Measurements from ENCODE around the gene LRRC56.
A peak's percentile ranks its signal among the peaks of the same experiment; 100 is the strongest.

Gene LRRC56

GRCh38 chr11:497565-498296 lies 39.6 kb upstream of the LRRC56 start:
- no peaks in the 10 kb centered on the region for H3K27me3 Mint-ChIP-seq
- H3K9me3 Mint-ChIP-seq, result no peaks in the 10 kb centered on the region
- peak overlapping the region; percentile 30 for H3K27ac Mint-ChIP-seq
- H3K36me3 Mint-ChIP-seq, result peaks cover 11% of the 10 kb centered on the region
- no peak overlapping the region for H3K4me3 Mint-ChIP-seq
- no peaks in the 10 kb centered on the region for H3K4me1 Mint-ChIP-seq

DNA sequence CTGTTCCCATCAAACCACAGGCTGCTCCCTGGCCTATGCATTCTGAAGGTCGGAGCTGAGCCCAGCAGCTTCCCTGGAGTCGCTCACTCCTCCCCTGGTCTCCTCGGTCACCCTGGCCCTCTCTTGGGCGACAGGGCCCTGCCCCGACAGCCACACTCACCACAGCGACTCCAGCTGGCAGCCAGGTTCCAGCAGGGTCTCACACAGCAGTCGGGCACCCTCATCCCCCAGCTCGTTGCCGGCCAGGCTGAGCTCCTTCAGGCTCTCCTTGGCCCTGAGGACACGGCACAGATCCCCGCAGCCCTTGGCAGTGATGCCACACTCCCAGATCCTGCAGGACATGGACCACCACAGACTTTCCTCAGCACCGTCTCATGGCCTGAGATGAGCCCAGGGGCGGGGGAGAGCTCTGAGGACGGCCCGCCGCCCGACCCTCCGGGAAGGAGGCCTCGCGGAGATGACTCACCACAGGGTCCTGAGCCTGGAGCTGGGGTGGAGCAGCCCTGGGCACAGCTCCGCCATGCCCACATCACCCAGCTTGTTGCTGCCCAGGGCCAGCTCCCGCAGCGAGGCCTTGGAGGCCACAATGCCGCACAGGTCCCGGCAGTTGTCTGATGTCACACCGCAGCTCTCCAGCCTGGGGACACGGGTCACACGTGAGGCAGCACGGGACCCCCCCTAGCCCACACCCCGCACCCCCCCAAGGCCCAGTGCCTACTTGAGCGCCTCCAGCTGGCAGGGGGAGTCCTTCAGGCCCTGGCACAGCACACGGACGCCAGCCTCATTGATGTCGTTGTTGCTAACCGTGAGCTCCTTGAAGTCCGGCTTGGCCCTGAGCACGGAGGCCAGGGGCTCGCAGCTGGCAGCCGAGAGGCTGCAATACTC lies 38.8 kb upstream of the LRRC56 start:
- Mint-ChIP-seq H3K27ac (no peak overlapping the region), H3K36me3 (peaks cover 11% of the 10 kb centered on the region), H3K27me3 (no peaks in the 10 kb centered on the region), H3K4me3 (no peak overlapping the region), H3K9me3 (no peaks in the 10 kb centered on the region), H3K4me1 (no peaks in the 10 kb centered on the region)

- no peaks in the 10 kb centered on the region for H3K4me1 Mint-ChIP-seq
- H3K36me3 Mint-ChIP-seq, result peaks cover 11% of the 10 kb centered on the region
- H3K9me3 Mint-ChIP-seq, result no peaks in the 10 kb centered on the region
- H3K4me3 Mint-ChIP-seq, result no peak overlapping the region
- H3K27me3 Mint-ChIP-seq, result no peaks in the 10 kb centered on the region
- H3K27ac Mint-ChIP-seq, result no peak overlapping the region
Measured at GRCh38 chr11:499201-500076, 37.9 kb upstream of the LRRC56 start.

- peaks cover 9% of the 10 kb centered on the region for H3K36me3 Mint-ChIP-seq
- H3K27ac Mint-ChIP-seq, result no peak overlapping the region
- no peaks in the 10 kb centered on the region for H3K9me3 Mint-ChIP-seq
- no peaks in the 10 kb centered on the region for H3K27me3 Mint-ChIP-seq
- no peak overlapping the region for H3K4me3 Mint-ChIP-seq
- peaks cover 13% of the 10 kb centered on the region for H3K4me1 Mint-ChIP-seq
Measured at GRCh38 chr11:501001-501682, 36.2 kb upstream of the LRRC56 start.

GRCh38 chr11:501683-502287 lies 35.5 kb upstream of the LRRC56 start:
- no peaks in the 10 kb centered on the region for H3K27me3 Mint-ChIP-seq
- peak overlapping the region; percentile 41 for H3K27ac Mint-ChIP-seq

DNA sequence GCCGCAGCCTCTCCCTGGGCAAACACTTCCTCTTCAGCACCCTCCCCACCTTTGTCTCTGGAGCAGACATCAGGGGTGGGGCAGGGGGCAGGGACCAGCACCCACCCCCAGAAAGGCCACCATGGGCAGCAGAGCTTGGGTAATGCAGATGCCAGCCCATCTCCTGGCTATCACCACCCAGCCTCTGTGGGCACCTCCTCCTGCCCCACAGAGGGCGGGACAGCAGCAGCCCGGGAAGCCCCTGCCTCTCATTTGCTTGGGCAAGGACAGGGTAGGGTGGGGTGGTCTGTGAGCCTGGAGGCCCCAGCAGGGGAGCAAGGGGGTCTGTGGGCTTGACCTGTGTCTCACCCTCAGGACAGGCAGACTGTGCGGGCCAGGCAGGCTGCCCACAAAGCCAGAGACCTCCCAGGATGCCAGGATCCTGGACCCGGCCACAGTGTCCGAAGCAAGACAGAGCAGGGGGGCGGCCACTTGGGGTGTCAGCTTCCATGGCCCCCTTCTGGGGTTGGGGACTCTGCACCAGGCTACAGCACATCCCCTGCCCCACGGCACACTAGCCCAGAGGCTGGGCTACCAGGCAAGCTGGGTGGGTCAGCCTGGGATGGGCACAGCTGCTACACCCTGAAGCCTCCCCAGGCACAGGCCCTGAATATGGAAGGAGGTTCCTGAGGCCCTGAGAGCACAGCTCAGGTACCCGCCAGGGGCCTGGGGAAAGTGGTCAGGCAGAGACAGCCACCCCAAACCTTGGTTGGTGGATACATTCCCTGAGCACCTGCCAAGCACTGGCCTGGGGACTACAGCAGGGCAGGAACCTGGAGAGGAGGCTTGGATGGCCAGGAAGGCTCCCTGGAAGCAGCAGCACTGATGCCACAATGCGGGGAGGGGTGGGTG lies 34.8 kb upstream of the LRRC56 start:
- Mint-ChIP-seq H3K4me1 (peaks cover 15% of the 10 kb centered on the region), H3K9me3 (no peaks in the 10 kb centered on the region), H3K27ac (no peak overlapping the region), H3K4me3 (no peak overlapping the region), H3K27me3 (no peaks in the 10 kb centered on the region), H3K36me3 (peaks cover 5% of the 10 kb centered on the region)

More at GRCh38 chr11:501683-502287, 35.5 kb upstream of the LRRC56 start:
- H3K36me3 Mint-ChIP-seq, result peaks cover 10% of the 10 kb centered on the region
- no peak overlapping the region for H3K4me3 Mint-ChIP-seq
- H3K4me1 Mint-ChIP-seq, result peaks cover 15% of the 10 kb centered on the region
- H3K9me3 Mint-ChIP-seq, result no peaks in the 10 kb centered on the region

- no peak overlapping the region for H3K27ac Mint-ChIP-seq
- no peaks in the 10 kb centered on the region for H3K27me3 Mint-ChIP-seq
- H3K4me3 Mint-ChIP-seq, result peak overlapping the region; percentile 11
- H3K36me3 Mint-ChIP-seq, result peaks cover 2% of the 10 kb centered on the region
- H3K4me1 Mint-ChIP-seq, result peaks cover 20% of the 10 kb centered on the region
- H3K9me3 Mint-ChIP-seq, result no peaks in the 10 kb centered on the region
Measured at GRCh38 chr11:503179-503981, 33.9 kb upstream of the LRRC56 start.

GRCh38 chr11:504053-504993 lies 33.0 kb upstream of the LRRC56 start:
- H3K27ac Mint-ChIP-seq, result no peak overlapping the region
- peaks cover 1% of the 10 kb centered on the region for H3K36me3 Mint-ChIP-seq
- peaks cover 20% of the 10 kb centered on the region for H3K4me1 Mint-ChIP-seq
- H3K4me3 Mint-ChIP-seq, result peak overlapping the region; percentile 98
- H3K9me3 Mint-ChIP-seq, result no peaks in the 10 kb centered on the region
- no peaks in the 10 kb centered on the region for H3K27me3 Mint-ChIP-seq

DNA sequence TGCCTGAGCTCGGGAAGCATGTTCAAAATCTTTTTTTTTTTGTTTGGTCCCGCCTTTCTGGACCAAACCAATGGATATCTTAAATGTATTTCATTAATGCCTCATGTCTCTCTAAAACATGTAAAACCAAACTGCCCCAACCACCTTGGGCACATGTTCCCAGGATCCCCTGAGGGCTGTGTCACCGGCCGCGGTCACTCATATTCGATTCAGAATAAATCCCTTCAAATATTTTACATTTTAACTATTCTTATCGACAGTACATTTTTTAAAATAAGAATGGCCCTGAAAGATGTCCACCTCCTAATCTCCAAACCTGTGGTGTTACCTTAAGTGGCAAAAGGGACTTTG lies 32.4 kb upstream of the LRRC56 start:
- no peaks in the 10 kb centered on the region for H3K27me3 Mint-ChIP-seq
- peak overlapping the region; percentile 98 for H3K4me3 Mint-ChIP-seq
- peaks cover 20% of the 10 kb centered on the region for H3K4me1 Mint-ChIP-seq
- H3K36me3 Mint-ChIP-seq, result peaks cover 1% of the 10 kb centered on the region
- H3K27ac Mint-ChIP-seq, result peak overlapping the region; percentile 30
- no peaks in the 10 kb centered on the region for H3K9me3 Mint-ChIP-seq

GRCh38 chr11:506238-506994 lies 30.9 kb upstream of the LRRC56 start:
- H3K9me3 Mint-ChIP-seq, result no peaks in the 10 kb centered on the region
- no peaks in the 10 kb centered on the region for H3K27me3 Mint-ChIP-seq
- H3K36me3 Mint-ChIP-seq, result peaks cover 1% of the 10 kb centered on the region
- H3K4me3 Mint-ChIP-seq, result peak overlapping the region; percentile 98
- peaks cover 20% of the 10 kb centered on the region for H3K4me1 Mint-ChIP-seq
- peak overlapping the region; percentile 100 for H3K27ac Mint-ChIP-seq

DNA sequence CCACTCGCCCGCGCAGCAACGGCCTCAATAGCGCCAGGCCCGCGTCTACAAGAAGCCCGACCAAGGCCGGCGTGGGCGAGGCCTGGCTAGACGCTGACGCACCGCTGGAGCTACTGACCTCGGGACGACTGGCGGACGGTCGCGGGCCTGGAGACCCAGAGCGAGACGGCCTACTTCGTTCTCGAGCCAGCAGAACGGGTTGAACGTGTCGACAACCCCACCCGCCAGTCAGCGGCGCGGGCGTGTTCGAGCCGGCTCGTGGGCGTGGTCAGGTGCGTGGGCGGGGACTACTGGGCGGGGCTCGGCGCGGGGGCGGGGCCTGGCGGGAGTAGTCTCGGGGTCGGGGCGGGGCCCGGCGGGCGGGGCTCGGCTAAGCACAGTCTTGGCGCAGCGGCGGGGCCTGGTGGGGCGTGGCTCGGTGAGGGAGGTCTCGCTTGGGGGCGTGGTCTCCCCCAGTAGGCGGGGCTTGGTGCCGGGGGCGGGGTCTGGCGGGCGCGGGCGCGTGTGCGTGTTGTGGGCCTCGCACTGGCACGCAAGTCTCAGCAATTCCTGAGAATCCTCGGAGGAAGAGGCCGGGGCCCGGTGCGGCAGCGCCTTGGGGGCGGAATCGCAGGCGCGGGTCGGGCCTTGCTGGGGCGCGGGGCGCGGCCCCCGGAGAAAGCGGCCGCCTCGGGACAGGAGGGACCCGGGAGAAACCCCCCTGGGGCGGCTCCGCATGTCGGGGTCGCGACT lies 30.2 kb upstream of the LRRC56 start, which contains the start of gene RNH1:
Gene RNH1, minus strand, starts transcription at position 248 of the 732 bp plus-strand sequence. CDS start 5,080 bp downstream, outside the sequence.
- peak within 1 kb of the TSS; percentile 98 for H3K4me3 Mint-ChIP-seq
- H3K27me3 Mint-ChIP-seq, result no peaks in the 10 kb centered on the region
- H3K27ac Mint-ChIP-seq, result peak within 1 kb of the TSS; percentile 100
- peaks cover 20% of the 10 kb centered on the region for H3K4me1 Mint-ChIP-seq
- peaks cover 1% of the 10 kb centered on the region for H3K36me3 Mint-ChIP-seq
- H3K9me3 Mint-ChIP-seq, result no peaks in the 10 kb centered on the region
